PC-9 (cell line): ENCODE data around the gene PCED1B. TPM values are rescaled to one million over a fixed set of nuclear protein-coding genes. Genes with fewer than 3 reads are reported as not detected.

Experiments used
- BruUV-seq: library from RNA; stranded (reverse); fragments of 400-500 nt; replicated peaks from 2 replicates; lab custom pipeline; 2021; lab: Mats Ljungman, UMichigan
- CTCF ChIA-PET: fragments of 300-600 bp; sonication (Branson Sonifier 250); formaldehyde crosslinking; loops from one replicate; lab custom pipeline; 2022; ENCODE audit warnings: antibody characterized with exemption; lab: Charles Lee
- POLR2A ChIA-PET: fragments of 300-600 bp; sonication (Branson Sonifier 250); formaldehyde crosslinking; loops from one replicate; lab custom pipeline; 2022; ENCODE audit warnings: antibody characterized with exemption; ENCODE audit not compliant: unreplicated experiment; lab: Charles Lee
- DNase-seq, 2 experiments: peaks; one replicate each; pipeline versions ENCODE4 v3.0.0 to v3.0.0-alpha.2; 2015 to 2022; ENCODE audit warnings: mixed read lengths in 1 of 2
- H2AFZ ChIP-seq: fragments of 200-600 bp; sonication (generic); 2 replicates; pipeline ENCODE4 v1.8.1; 2017; ENCODE audit warnings: antibody characterized with exemption
- H3F3A ChIP-seq: fragments of 200-600 bp; sonication (generic); 2 replicates; pipeline ENCODE4 v1.8.1; 2017; ENCODE audit warnings: antibody characterized with exemption, mild to moderate bottlenecking, low read depth; ENCODE audit not compliant: insufficient read depth
- H3K27ac ChIP-seq: fragments of 200-600 bp; sonication (generic); 2 replicates; pipeline ENCODE4 v1.6.1; 2016; ENCODE audit warnings: mixed run types
- H3K27me3 ChIP-seq: fragments of 200-600 bp; sonication (generic); 2 replicates; pipeline ENCODE4 v1.6.1; 2016; ENCODE audit warnings: low read depth, mixed run types; ENCODE audit not compliant: insufficient read depth
- H3K36me3 ChIP-seq: fragments of 200-600 bp; sonication (generic); 2 replicates; pipeline ENCODE4 v1.6.1; 2016; ENCODE audit warnings: low read depth, mixed run types
- H3K4me1 ChIP-seq: fragments of 200-600 bp; sonication (generic); replicated peaks from 2 replicates; pipeline ENCODE4 v1.6.1; 2016; ENCODE audit warnings: mixed run types; ENCODE audit not compliant: insufficient read depth
- H3K4me2 ChIP-seq: fragments of 200-600 bp; sonication (generic); 2 replicates; pipeline ENCODE4 v1.6.1; 2017; ENCODE audit warnings: mixed run types
- H3K4me3 ChIP-seq: fragments of 200-600 bp; sonication (generic); 2 replicates; pipeline ENCODE4 v1.6.1; 2016; ENCODE audit warnings: mixed run types
- H3K79me2 ChIP-seq: fragments of 200-600 bp; sonication (generic); 2 replicates; pipeline ENCODE4 v1.6.1; 2017; ENCODE audit warnings: low read depth, mixed run types
- H3K9me2 ChIP-seq: fragments of 200-600 bp; sonication (generic); 2 replicates; pipeline ENCODE4 v1.8.1; 2017; ENCODE audit warnings: mild to moderate bottlenecking; ENCODE audit not compliant: insufficient read depth
- H3K9me3 ChIP-seq: fragments of 200-600 bp; sonication (generic); 2 replicates; pipeline ENCODE4 v1.8.1; 2016; ENCODE audit warnings: low read depth; ENCODE audit not compliant: insufficient read depth
- H4K20me1 ChIP-seq: fragments of 200-600 bp; sonication (generic); 2 replicates; pipeline ENCODE4 v1.8.1; 2017; ENCODE audit not compliant: insufficient read depth
- EZH2 ChIP-seq: fragments of 200-600 bp; sonication (generic); IDR thresholded peaks from 2 replicates; pipeline ENCODE4 v1.8.0; 2017; ENCODE audit warnings: antibody characterized with exemption, low read depth
- intact Hi-C: fragments of 100-400 bp; cut with micrococcal nuclease; formaldehyde crosslinking; loops from one replicate; pipeline ENCODE4 v1.10.0; 2022; ENCODE audit not compliant: unreplicated experiment
- total RNA-seq: library from RNA; stranded (reverse); gene quantifications from 2 replicates; pipeline ENCODE4 v1.2.3, GENCODE V29; 2021
- TF ChIP-seq, protein P1 (sequence below): fragments of 200-600 bp; sonication (generic); conservative IDR thresholded peaks from 2 replicates; pipeline ENCODE4 v1.6.1; 2017; ENCODE audit warnings: mixed run types, antibody characterized with exemption, mild to moderate bottlenecking, moderate library complexity

PCED1B gene
- total RNA-seq, 1 experiment from 2014 or later: 11.2 TPM

DNA sequence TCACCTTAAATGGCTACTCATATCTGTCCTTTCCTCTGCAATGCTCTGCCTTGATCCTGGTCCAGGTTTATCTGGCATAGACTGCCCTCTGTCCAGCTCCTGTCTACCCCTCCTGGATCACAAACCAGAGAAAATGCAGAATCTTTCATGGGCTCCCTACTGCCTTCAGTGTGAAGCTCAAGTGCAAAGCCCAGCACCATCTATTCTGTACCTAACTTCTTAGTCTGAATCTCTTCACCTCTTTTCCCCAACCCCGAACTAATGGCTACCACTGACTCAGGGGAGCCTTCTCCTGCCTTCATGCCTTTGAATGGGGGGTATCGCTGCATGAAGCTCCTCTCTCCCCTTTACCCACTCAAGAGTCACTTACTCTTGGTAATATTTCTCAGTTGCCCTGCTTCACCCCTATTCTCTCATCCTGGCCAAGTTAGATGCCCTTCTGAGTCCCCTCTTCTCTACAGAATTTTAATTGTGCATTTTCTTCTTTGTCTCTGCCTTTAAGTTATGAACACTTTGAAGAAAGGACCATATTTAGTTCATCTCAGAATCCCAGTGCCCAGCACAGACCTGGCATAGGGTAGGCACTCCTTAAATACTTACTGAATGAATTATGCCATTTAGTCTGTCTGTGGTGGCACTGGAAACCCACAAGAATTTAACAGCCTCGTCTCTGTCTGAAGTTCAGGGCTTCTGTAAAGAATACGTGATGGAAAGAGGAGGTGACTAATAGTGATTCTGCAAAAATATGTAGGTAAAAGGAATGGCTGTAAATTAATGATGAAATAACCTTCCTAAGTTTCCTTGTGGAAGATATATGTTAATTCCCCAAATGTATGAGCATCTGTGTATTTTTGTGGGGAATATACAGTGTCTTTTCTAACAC is 191.6 kb downstream of the PCED1B start:
- DNase-seq: peak; percentile 70 to 99
- ChIA-PET CTCF (interaction anchor here (1.0 to 1.4 kb wide), 2 partner anchors 83 to 126 kb away, joined by 3 to 4 read pairs; no protein-coding TSS in a partner anchor), POLR2A (interaction anchor here (0.6 to 1.4 kb wide), 3 partner anchors 50 to 176 kb away, joined by 4 to 9 read pairs (median 5); no protein-coding TSS in a partner anchor)
- no peaks in the 10 kb centered on the region for H4K20me1 ChIP-seq
- no peaks in the 10 kb centered on the region for H3K36me3 ChIP-seq
- H3K9me3 ChIP-seq: peaks cover 24% of the 10 kb centered on the region
- H3K27ac ChIP-seq: peak overlapping the region; percentile 100
- H3K4me2 ChIP-seq: peak overlapping the region; percentile 74
- H3K79me2 ChIP-seq: no peaks in the 10 kb centered on the region
- H3K4me3 ChIP-seq: peak overlapping the region; percentile 41; the same call in 1 of the 2 replicates
- H3K27me3 ChIP-seq: no peaks in the 10 kb centered on the region
- BruUV-seq: TSS peak; percentile 80
- H3F3A ChIP-seq: peaks cover 52% of the 10 kb centered on the region
- intact Hi-C loops: loop anchor here (1.0 to 10.0 kb wide), 10 partner anchors 36 to 1006 kb away; partner anchors contain the start of genes AMIGO2, PCED1B, SLC38A1 and SLC38A2
- H3K9me2 ChIP-seq: no peaks in the 10 kb centered on the region
- H3K4me1 ChIP-seq: peaks cover 76% of the 10 kb centered on the region
- no peak overlapping the region for H2AFZ ChIP-seq
- TF ChIP-seq, protein P1, sequence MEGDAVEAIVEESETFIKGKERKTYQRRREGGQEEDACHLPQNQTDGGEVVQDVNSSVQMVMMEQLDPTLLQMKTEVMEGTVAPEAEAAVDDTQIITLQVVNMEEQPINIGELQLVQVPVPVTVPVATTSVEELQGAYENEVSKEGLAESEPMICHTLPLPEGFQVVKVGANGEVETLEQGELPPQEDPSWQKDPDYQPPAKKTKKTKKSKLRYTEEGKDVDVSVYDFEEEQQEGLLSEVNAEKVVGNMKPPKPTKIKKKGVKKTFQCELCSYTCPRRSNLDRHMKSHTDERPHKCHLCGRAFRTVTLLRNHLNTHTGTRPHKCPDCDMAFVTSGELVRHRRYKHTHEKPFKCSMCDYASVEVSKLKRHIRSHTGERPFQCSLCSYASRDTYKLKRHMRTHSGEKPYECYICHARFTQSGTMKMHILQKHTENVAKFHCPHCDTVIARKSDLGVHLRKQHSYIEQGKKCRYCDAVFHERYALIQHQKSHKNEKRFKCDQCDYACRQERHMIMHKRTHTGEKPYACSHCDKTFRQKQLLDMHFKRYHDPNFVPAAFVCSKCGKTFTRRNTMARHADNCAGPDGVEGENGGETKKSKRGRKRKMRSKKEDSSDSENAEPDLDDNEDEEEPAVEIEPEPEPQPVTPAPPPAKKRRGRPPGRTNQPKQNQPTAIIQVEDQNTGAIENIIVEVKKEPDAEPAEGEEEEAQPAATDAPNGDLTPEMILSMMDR: no peak
- no peak for TF ChIP-seq EZH2

DNA sequence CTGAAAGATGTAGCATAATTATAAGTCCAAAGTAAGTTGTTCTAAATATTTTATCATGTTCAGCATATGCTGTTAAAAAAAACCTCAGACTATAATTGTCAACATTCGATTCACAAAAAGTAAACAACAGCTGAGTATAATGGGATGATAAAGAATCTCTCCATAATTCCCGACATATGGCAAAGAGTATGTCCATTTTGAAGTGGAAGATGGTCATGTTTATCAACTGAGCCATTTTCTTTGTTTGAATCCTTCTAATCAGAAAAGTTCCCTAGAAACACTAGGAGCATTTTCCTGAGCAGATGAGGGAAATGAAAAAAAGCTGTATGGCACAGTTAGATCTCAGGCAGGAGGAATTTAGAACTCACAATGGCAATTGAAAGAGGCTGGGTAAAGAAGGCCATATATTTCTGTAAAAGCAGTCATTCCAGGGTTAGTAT is 192.4 kb downstream of the PCED1B start:
- TF ChIP-seq, protein P1: no peak
- no peak for TF ChIP-seq EZH2
- no peak overlapping the region for H2AFZ ChIP-seq
- peak overlapping the region; percentile 60 for H3K4me2 ChIP-seq
- H3K79me2 ChIP-seq: no peaks in the 10 kb centered on the region
- H3K9me3 ChIP-seq: peaks cover 24% of the 10 kb centered on the region
- intact Hi-C loops: loop anchor here (1.0 to 10.0 kb wide), 10 partner anchors 35 to 1007 kb away; partner anchors contain the start of genes AMIGO2, PCED1B, SLC38A1 and SLC38A2
- no peaks in the 10 kb centered on the region for H3K9me2 ChIP-seq
- POLR2A ChIA-PET: no interaction called here
- H3K27ac ChIP-seq: peak overlapping the region; percentile 100
- no peaks in the 10 kb centered on the region for H3K27me3 ChIP-seq
- no peaks in the 10 kb centered on the region for H3K36me3 ChIP-seq
- CTCF ChIA-PET: interaction anchor here (1.1 kb wide), 1 partner anchor 192 kb away, joined by 3 read pairs; the partner anchor contains the start of genes AMIGO2 and PCED1B
- no peaks in the 10 kb centered on the region for H4K20me1 ChIP-seq
- no peak for DNase-seq
- BruUV-seq: TSS peak; percentile 55
- H3F3A ChIP-seq: peaks cover 59% of the 10 kb centered on the region
- H3K4me3 ChIP-seq: no peak overlapping the region
- H3K4me1 ChIP-seq: peaks cover 84% of the 10 kb centered on the region

DNA sequence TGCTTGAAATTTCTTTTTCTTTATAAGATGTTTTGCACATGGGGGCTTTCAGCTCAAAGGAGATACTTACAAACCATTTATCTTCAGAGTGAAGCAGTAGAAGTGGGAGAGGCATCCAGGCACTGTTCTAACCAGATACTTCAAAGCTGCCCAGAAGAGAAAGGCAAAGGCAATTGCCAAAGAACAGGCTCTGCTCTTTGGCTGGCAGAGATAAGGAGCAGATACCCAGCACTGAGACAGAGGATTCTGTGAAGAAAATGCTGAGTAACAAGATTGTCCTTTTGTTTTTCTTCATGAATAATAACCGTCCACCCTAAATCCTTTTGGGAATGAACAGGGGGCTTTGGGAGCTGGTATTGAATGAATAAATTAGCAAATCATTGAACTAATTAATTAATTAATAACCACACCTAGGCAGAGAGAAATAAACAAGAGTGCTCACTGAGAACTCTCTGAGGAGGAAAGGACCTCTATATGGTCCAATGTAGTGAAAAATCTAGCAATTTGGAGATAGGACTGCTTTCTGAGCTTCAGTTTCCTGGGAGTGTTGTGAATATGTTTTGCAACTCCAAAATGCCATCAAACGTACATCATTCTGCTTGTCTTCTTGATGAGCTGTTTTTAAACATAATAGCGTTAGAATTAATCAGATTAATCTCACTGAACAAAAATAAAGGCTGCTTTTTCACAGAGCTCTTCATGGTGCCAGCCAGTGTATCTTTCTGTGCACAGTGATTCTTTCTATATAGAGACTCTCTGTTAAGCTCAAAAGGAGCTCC is 193.2 kb downstream of the PCED1B start:
- peak overlapping the region; percentile 60 for H3K4me2 ChIP-seq
- POLR2A ChIA-PET: interaction anchor here (0.7 to 1.0 kb wide), 2 partner anchors 88 to 193 kb away, joined by 3 to 6 read pairs; partner anchors contain the start of genes AMIGO2 and PCED1B
- H3K79me2 ChIP-seq: no peaks in the 10 kb centered on the region
- H3K4me3 ChIP-seq: no peak overlapping the region
- H3K9me2 ChIP-seq: no peaks in the 10 kb centered on the region
- H3K4me1 ChIP-seq: peaks cover 91% of the 10 kb centered on the region
- H4K20me1 ChIP-seq: no peaks in the 10 kb centered on the region
- H2AFZ ChIP-seq: no peak overlapping the region
- H3F3A ChIP-seq: peaks cover 67% of the 10 kb centered on the region
- peak overlapping the region; percentile 100 for H3K27ac ChIP-seq
- no peaks in the 10 kb centered on the region for H3K27me3 ChIP-seq
- no peak for TF ChIP-seq EZH2
- TF ChIP-seq, protein P1: no peak
- H3K36me3 ChIP-seq: no peaks in the 10 kb centered on the region
- DNase-seq: peak in 1 of 2 experiments; percentile 50
- no TSS peak for BruUV-seq
- H3K9me3 ChIP-seq: peaks cover 16% of the 10 kb centered on the region
- intact Hi-C loops: loop anchor here (5.0 to 10.0 kb wide), 5 partner anchors 310 to 1008 kb away; partner anchors contain the start of genes SLC38A1 and SLC38A2
- CTCF ChIA-PET: interaction anchor here (1.1 kb wide), 1 partner anchor 193 kb away, joined by 3 read pairs; the partner anchor contains the start of genes AMIGO2 and PCED1B
